ENCODE results near the gene RHOH.

DNA sequence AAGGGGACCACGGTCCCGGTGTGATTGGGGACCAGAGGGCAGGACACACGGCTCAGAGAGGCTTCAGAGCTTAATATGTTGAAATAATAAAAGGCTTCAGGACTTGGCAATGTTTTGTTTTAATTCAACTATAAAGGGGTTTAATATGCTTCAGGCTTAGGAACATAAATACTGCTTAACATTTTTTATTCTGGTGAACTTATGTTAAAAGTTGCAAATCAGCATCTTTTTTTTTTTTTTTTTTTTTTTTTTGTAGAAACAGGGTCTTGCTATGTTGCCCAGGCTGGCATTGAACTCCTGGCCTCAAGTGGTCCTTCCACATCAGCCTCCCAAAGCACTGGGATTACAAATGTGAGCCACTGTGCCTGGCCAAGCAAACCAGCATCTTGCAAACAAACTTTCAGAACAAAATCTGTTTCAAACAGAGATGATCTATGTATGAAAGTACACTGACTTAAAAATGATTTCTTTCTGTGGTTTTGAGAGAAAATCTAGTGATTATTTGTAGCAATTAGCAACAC, 37.7 kb downstream of the RHOH start:
- TF ChIP-seq, protein P1, sequence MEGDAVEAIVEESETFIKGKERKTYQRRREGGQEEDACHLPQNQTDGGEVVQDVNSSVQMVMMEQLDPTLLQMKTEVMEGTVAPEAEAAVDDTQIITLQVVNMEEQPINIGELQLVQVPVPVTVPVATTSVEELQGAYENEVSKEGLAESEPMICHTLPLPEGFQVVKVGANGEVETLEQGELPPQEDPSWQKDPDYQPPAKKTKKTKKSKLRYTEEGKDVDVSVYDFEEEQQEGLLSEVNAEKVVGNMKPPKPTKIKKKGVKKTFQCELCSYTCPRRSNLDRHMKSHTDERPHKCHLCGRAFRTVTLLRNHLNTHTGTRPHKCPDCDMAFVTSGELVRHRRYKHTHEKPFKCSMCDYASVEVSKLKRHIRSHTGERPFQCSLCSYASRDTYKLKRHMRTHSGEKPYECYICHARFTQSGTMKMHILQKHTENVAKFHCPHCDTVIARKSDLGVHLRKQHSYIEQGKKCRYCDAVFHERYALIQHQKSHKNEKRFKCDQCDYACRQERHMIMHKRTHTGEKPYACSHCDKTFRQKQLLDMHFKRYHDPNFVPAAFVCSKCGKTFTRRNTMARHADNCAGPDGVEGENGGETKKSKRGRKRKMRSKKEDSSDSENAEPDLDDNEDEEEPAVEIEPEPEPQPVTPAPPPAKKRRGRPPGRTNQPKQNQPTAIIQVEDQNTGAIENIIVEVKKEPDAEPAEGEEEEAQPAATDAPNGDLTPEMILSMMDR (IDR thresholded peaks at IDR 0.05), result no peak
- TF ChIP-seq POLR2A (IDR thresholded peaks at IDR 0.05), result no peak
